ENCODE measurements around the gene GNAI3.

GNAI3 gene

GRCh38 chr1:109565241-109565640, 16.8 kb downstream of the GNAI3 start:
- TF ChIP-seq, protein P1, sequence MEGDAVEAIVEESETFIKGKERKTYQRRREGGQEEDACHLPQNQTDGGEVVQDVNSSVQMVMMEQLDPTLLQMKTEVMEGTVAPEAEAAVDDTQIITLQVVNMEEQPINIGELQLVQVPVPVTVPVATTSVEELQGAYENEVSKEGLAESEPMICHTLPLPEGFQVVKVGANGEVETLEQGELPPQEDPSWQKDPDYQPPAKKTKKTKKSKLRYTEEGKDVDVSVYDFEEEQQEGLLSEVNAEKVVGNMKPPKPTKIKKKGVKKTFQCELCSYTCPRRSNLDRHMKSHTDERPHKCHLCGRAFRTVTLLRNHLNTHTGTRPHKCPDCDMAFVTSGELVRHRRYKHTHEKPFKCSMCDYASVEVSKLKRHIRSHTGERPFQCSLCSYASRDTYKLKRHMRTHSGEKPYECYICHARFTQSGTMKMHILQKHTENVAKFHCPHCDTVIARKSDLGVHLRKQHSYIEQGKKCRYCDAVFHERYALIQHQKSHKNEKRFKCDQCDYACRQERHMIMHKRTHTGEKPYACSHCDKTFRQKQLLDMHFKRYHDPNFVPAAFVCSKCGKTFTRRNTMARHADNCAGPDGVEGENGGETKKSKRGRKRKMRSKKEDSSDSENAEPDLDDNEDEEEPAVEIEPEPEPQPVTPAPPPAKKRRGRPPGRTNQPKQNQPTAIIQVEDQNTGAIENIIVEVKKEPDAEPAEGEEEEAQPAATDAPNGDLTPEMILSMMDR (conservative IDR thresholded peaks at IDR 0.05; ENCODE audit: low read depth, low read length): no peak
- DNase-seq (ENCODE audit: low read depth): no peak

GRCh38 chr1:109566982-109567381, 18.6 kb downstream of the GNAI3 start:
- no peak overlapping the region for H3K4me3 ChIP-seq (ENCODE audit: low read depth, low read length)
- no peak for DNase-seq (ENCODE audit: low read depth)
- TF ChIP-seq, protein P1 (conservative IDR thresholded peaks at IDR 0.05; ENCODE audit: low read depth, low read length): no peak

More at GRCh38 chr1:109565241-109565640, 16.8 kb downstream of the GNAI3 start:
- H3K4me3 ChIP-seq (ENCODE audit: low read depth, low read length): no peak overlapping the region

- no peak overlapping the region for H3K4me3 ChIP-seq (ENCODE audit: low read depth, low read length)
- TF ChIP-seq, protein P1 (conservative IDR thresholded peaks at IDR 0.05; ENCODE audit: low read depth, low read length): no peak
Observed at GRCh38 chr1:109567877-109568672, 19.7 kb downstream of the GNAI3 start.

GRCh38 chr1:109569323-109569722, 20.9 kb downstream of the GNAI3 start:
- H3K4me3 ChIP-seq (ENCODE audit: low read depth, low read length): no peak overlapping the region
- TF ChIP-seq, protein P1 (conservative IDR thresholded peaks at IDR 0.05; ENCODE audit: low read depth, low read length): no peak
- DNase-seq (ENCODE audit: low read depth): no peak

More at GRCh38 chr1:109567877-109568672, 19.7 kb downstream of the GNAI3 start:
- DNase-seq (ENCODE audit: low read depth): no peak

DNA sequence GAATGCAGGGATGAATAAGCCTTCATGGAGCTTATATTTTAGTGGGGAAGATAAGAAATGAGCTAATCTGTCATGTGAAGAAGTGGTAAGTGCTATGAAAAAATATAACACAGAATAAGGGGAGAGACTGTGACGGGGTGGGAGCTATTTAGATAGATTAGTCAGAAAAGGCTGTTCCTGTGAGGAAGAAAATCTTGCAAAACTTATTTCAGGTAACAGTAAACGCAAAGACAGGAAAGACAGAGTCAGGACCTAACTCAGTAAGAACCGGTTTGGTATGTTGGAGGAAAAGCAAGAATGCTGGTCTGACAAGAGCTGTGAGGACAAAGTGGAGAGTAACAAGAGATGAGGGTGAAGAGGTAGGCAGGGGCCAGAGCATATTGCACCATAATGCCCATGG, 22.0 kb downstream of the GNAI3 start:
- DNase-seq (ENCODE audit: low read depth): peak; percentile 82
- TF ChIP-seq, protein P1 (conservative IDR thresholded peaks at IDR 0.05; ENCODE audit: low read depth, low read length): no peak
- H3K4me3 ChIP-seq (ENCODE audit: low read depth, low read length): no peak overlapping the region

DNA sequence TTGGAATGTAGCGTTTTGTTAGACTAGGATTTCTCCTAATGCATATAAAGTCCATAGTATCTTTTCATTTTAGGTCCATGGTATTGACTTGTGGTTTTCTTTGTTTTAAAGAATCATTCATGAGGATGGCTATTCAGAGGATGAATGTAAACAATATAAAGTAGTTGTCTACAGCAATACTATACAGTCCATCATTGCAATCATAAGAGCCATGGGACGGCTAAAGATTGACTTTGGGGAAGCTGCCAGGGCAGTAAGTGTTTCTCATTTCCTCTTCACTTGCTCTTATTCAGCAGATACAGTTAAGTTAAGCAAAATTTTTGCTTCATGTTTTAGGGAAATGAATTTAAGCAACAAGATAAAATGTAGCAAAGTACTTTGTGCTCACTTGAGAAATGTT, 25.4 kb downstream of the GNAI3 start:
- no peak for DNase-seq (ENCODE audit: low read depth)
- no peak overlapping the region for H3K4me3 ChIP-seq (ENCODE audit: low read depth, low read length)
- TF ChIP-seq, protein P1 (conservative IDR thresholded peaks at IDR 0.05; ENCODE audit: low read depth, low read length): no peak

GRCh38 chr1:109578947-109579443, 30.6 kb downstream of the GNAI3 start:
- TF ChIP-seq, protein P1 (conservative IDR thresholded peaks at IDR 0.05; ENCODE audit: low read depth, low read length): no peak
- no peak overlapping the region for H3K4me3 ChIP-seq (ENCODE audit: low read depth, low read length)
- DNase-seq (ENCODE audit: low read depth): no peak
